ENCODE data around the gene LRFN4. TPM values are rescaled to one million over a fixed set of nuclear protein-coding genes. Genes with fewer than 3 reads are reported as not detected.

Gene LRFN4
- total RNA-seq, 6 experiments from 2014 or later, result 30.3 to 43.4 (median 34.6) TPM

GRCh38 chr11:66834943-66835342 lies 21.9 kb upstream of the LRFN4 start:
- Mint-ChIP-seq H3K27me3 (ENCODE audit: insufficient read depth) (no peaks in the 10 kb centered on the region), H3K27ac (peak overlapping the region; percentile 27; the same call in 1 of the 2 replicates), H3K36me3 (ENCODE audit: low read depth) (no peaks in the 10 kb centered on the region), H3K9me3 (no peaks in the 10 kb centered on the region), H3K4me1 (ENCODE audit: low read depth) (peaks cover 23% of the 10 kb centered on the region), H3K4me3 (no peak overlapping the region)
- DNase-seq, result no peak
- no peak for TF ChIP-seq CTCF (IDR thresholded peaks at IDR 0.05)

GRCh38 chr11:66835768-66836405 lies 21.0 kb upstream of the LRFN4 start:
- DNase-seq, result peak; percentile 38
- Mint-ChIP-seq H3K27ac (peak overlapping the region; percentile 60), H3K4me3 (no peak overlapping the region), H3K36me3 (ENCODE audit: low read depth) (peaks cover 8% of the 10 kb centered on the region), H3K9me3 (no peaks in the 10 kb centered on the region), H3K27me3 (ENCODE audit: insufficient read depth) (no peaks in the 10 kb centered on the region), H3K4me1 (ENCODE audit: low read depth) (peaks cover 32% of the 10 kb centered on the region)
- TF ChIP-seq CTCF (IDR thresholded peaks at IDR 0.05), result no peak

DNA sequence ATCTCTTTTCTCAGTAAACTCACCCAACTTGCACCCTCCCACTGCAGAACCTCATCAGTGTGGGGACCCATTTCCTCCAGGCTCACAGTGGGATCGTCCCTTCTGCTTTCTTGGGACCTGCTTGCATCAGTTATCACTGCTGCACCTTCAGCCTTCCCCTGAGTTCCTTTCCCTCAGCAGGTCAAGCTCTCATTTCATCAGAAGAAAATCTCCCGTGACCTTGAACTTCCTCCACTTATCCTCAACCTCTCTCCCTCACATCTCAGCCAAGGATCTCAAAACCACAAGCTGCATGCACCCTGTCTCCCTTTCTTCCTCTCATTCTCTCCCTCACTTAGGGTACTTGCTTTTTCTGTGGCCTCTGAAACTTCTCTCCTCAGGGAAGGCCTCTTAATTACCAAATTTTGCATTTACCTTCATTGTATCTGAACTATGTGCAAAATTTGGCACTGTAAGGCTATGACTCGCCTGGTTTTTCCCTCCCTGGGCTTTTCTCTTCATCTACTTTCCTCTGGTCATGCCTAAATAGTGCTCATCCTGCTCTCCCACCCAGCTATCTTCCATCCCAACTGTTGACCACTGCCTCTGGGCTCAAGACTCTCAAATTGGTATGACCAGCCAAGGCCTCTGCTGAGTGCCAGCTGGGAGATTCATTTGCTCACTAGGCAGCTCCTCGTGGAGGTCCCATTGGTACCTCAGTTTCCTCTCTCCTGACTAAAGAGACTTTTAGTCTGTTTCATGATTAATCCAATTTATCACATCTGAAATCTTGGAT lies 16.4 kb upstream of the LRFN4 start:
- Mint-ChIP-seq H3K9me3 (no peaks in the 10 kb centered on the region), H3K4me3 (peak overlapping the region; percentile 32), H3K36me3 (ENCODE audit: low read depth) (peaks cover 20% of the 10 kb centered on the region), H3K27ac (peak overlapping the region; percentile 72), H3K27me3 (ENCODE audit: insufficient read depth) (no peaks in the 10 kb centered on the region; the same call in 1 of the 2 replicates), H3K4me1 (ENCODE audit: low read depth) (peaks cover 50% of the 10 kb centered on the region)
- no peak for DNase-seq
- no peak for TF ChIP-seq CTCF (IDR thresholded peaks at IDR 0.05)

GRCh38 chr11:66841861-66842260 lies 15.0 kb upstream of the LRFN4 start:
- no peak for DNase-seq
- Mint-ChIP-seq H3K4me1 (ENCODE audit: low read depth) (peaks cover 48% of the 10 kb centered on the region), H3K4me3 (peak overlapping the region; percentile 94), H3K36me3 (ENCODE audit: low read depth) (peaks cover 24% of the 10 kb centered on the region), H3K27me3 (ENCODE audit: insufficient read depth) (no peaks in the 10 kb centered on the region; the same call in none of the 2 replicates), H3K9me3 (no peaks in the 10 kb centered on the region), H3K27ac (peak overlapping the region; percentile 78)
- no peak for TF ChIP-seq CTCF (IDR thresholded peaks at IDR 0.05)

DNA sequence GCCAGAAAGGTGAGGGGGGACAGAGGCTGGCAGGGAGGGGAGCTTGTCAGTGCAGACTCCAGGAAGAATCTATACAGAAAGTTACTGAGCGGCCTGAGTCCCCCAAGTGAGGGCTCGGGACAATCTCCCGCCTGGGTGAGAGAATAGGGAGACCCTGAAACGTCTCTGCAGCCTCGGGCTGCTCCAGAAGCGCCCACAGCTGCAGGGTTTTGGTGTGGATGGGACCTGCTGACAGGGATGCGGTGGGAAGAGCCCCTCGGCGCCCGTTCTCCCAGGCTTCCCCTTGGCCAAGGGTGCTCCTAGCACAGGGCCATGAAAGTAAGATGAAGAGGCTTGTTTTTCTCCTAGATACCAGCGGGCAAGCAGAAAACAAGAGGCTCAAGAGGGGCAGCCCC lies 14.4 kb upstream of the LRFN4 start:
- Mint-ChIP-seq H3K27ac (peak overlapping the region; percentile 78), H3K4me1 (ENCODE audit: low read depth) (peaks cover 49% of the 10 kb centered on the region), H3K27me3 (ENCODE audit: insufficient read depth) (no peaks in the 10 kb centered on the region; the same call in none of the 2 replicates), H3K36me3 (ENCODE audit: low read depth) (peaks cover 24% of the 10 kb centered on the region), H3K4me3 (peak overlapping the region; percentile 94), H3K9me3 (no peaks in the 10 kb centered on the region)
- no peak for TF ChIP-seq CTCF (IDR thresholded peaks at IDR 0.05)
- no peak for DNase-seq
